ENCODE data around the gene LARP7. TPM values are rescaled to one million over a fixed set of nuclear protein-coding genes. Genes with fewer than 3 reads are reported as not detected.

LARP7 gene
- 10 to 100 TPM; 54.2 to 57.6 TPM for total RNA-seq

DNA sequence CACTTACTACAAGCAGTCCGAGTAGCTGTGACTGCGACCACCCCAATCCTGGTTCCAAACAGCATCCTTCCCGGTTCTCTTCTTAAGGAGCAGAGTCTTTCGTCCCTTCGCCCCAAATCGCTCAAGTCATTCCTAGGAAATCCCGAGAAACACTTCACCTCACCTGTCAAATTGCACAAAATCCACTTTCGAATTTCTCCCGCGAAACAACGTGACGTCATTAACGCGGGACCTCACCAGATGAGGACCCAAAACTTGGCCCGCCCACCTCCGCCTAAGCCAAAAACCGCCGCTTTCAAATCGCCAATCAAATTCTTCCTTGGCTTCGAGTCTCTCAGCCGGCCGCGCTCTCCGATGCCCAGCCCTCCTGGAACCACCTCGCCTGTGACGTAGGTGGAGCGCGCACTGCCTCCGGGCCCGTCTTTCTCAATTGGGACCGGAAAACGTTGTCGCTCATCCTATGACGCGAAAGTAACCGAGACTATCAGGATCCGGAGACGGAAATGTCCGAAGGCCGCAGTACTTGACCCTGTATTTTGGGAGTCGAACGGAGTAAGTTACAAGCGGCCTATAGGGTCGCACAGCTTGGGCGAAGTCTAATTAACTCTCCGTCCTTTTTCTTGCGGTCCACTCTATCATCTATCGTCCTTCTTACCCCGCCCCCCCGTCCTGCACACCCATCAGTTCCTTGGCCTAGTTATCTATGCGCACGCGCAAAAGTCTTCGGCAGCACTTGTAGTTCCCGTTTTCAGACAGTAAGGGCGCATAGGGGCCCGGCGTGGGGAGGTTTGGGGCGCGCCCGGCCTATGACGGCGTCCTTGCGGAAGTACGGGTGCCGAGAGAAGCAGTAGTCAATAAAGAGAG lies at the start of gene LARP7, which contains the start of gene ZGRF1:
TSS of gene LARP7 (plus strand) at position 456 of the 864 bp plus-strand sequence. CDS start 7,527 bp downstream, outside the sequence.
TSS of gene ZGRF1 (minus strand) at position 222 of the 864 bp plus-strand sequence. CDS start 3,733 bp downstream, outside the sequence.
- H3K36me3 ChIP-seq = no peaks in the 10 kb centered on the region
- peak within 1 kb of the TSS; percentile 90 to 92 for H3K27ac ChIP-seq
- TF ChIP-seq, protein P1, sequence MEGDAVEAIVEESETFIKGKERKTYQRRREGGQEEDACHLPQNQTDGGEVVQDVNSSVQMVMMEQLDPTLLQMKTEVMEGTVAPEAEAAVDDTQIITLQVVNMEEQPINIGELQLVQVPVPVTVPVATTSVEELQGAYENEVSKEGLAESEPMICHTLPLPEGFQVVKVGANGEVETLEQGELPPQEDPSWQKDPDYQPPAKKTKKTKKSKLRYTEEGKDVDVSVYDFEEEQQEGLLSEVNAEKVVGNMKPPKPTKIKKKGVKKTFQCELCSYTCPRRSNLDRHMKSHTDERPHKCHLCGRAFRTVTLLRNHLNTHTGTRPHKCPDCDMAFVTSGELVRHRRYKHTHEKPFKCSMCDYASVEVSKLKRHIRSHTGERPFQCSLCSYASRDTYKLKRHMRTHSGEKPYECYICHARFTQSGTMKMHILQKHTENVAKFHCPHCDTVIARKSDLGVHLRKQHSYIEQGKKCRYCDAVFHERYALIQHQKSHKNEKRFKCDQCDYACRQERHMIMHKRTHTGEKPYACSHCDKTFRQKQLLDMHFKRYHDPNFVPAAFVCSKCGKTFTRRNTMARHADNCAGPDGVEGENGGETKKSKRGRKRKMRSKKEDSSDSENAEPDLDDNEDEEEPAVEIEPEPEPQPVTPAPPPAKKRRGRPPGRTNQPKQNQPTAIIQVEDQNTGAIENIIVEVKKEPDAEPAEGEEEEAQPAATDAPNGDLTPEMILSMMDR (IDR thresholded peaks at IDR 0.05) = peak; percentile 100
- no peaks in the 10 kb centered on the region for H3K27me3 ChIP-seq (replicated peaks; ENCODE audit: insufficient read depth)
- DNase-seq (ENCODE audit: low spot score) (peak; percentile 97), ATAC-seq (ENCODE audit: insufficient number of reproducible peaks, low FRiP score, low read depth) (peak; percentile 97)
- peak within 1 kb of the TSS; percentile 89 for H3K4me3 ChIP-seq
- no peaks in the 10 kb centered on the region for H3K9me3 ChIP-seq
- H3K4me1 ChIP-seq (ENCODE audit: control insufficient read depth in 1 of 2, low read depth in 2 of 2) = peaks cover 7 to 20% of the 10 kb centered on the region in 2 donors

DNA sequence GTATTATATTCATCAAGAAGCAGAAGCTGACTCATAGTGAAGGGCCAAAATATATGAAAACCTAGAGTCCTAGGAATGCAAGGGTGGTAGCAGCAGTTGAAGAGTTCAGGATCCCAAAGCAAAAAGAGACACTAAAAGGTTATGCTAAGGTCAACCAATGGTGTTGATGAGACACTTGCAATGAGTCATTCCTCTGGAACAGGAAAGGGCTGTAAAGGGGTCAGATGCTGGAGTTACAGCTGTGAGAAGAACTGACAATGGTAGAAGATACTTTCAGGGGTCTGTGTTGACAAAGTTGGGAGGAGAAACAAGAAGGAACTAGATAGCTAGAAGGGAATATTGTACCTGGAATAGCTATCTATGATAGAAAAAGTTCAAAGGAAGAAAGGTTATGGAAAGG lies 47.7 kb upstream of the LARP7 start:
- Histone ChIP-seq H3K4me1 (ENCODE audit: control insufficient read depth in 1 of 2, low read depth in 2 of 2) (no peaks in the 10 kb centered on the region), H3K27ac (no peak overlapping the region), H3K9me3 (no peaks in the 10 kb centered on the region), H3K4me3 (no peak overlapping the region), H3K27me3 (replicated peaks; ENCODE audit: insufficient read depth) (no peaks in the 10 kb centered on the region), H3K36me3 (no peaks in the 10 kb centered on the region)
- ATAC-seq (ENCODE audit: insufficient number of reproducible peaks, low FRiP score, low read depth) (no peak), DNase-seq (ENCODE audit: low spot score) (no peak)
- TF ChIP-seq, protein P1 (IDR thresholded peaks at IDR 0.05) = no peak

DNA sequence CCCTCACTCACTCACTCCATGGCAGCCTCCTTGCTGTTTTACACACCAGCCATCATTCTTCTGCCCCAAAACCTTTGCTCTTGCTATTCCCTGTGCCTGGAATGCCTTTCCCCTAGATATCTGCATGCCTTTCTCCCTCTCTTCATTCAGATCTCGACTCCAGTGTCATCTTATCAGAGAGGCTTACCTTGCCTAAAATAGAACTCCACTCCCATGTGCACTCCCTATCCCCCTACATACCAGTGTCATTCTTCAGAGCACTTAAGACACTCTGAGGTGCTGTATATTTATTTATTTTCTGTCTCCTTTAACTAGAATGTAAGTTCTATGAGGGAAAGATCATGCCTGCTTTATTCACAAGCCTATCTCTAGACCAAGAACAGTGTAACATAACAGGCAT lies 45.4 kb upstream of the LARP7 start:
- DNase-seq (ENCODE audit: low spot score) (no peak), ATAC-seq (ENCODE audit: insufficient number of reproducible peaks, low FRiP score, low read depth) (no peak)
- TF ChIP-seq, protein P1 (IDR thresholded peaks at IDR 0.05) = no peak
- no peaks in the 10 kb centered on the region for H3K9me3 ChIP-seq
- H3K4me1 ChIP-seq (ENCODE audit: control insufficient read depth in 1 of 2, low read depth in 2 of 2) = no peaks in the 10 kb centered on the region
- no peaks in the 10 kb centered on the region for H3K27me3 ChIP-seq (replicated peaks; ENCODE audit: insufficient read depth)
- H3K4me3 ChIP-seq = no peak overlapping the region
- no peak overlapping the region for H3K27ac ChIP-seq
- no peaks in the 10 kb centered on the region for H3K36me3 ChIP-seq

DNA sequence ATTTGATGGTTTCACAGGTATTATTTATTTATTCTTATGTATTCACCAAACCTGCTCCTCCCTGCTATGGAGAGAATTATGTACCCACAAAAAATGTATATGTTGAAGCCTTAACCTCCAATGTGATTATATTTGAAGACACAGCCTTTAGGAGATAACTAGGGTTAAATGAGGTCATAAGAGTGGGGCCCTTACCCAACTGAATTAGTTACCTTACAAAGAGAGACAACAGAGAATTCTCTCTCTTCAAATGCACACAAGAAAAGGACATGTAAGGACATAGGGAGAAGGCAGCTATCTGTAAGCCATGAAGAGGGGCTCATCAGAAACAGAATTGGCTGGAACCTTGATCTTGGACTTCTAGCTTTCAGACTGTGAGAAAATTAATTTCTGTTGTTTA lies 44.2 kb upstream of the LARP7 start:
- Histone ChIP-seq H3K4me3 (no peak overlapping the region), H3K9me3 (no peaks in the 10 kb centered on the region), H3K27me3 (replicated peaks; ENCODE audit: insufficient read depth) (no peaks in the 10 kb centered on the region), H3K4me1 (ENCODE audit: control insufficient read depth in 1 of 2, low read depth in 2 of 2) (no peaks in the 10 kb centered on the region), H3K27ac (no peak overlapping the region), H3K36me3 (no peaks in the 10 kb centered on the region)
- TF ChIP-seq, protein P1 (IDR thresholded peaks at IDR 0.05) = no peak
- ATAC-seq (ENCODE audit: insufficient number of reproducible peaks, low FRiP score, low read depth) (no peak), DNase-seq (ENCODE audit: low spot score) (no peak)

DNA sequence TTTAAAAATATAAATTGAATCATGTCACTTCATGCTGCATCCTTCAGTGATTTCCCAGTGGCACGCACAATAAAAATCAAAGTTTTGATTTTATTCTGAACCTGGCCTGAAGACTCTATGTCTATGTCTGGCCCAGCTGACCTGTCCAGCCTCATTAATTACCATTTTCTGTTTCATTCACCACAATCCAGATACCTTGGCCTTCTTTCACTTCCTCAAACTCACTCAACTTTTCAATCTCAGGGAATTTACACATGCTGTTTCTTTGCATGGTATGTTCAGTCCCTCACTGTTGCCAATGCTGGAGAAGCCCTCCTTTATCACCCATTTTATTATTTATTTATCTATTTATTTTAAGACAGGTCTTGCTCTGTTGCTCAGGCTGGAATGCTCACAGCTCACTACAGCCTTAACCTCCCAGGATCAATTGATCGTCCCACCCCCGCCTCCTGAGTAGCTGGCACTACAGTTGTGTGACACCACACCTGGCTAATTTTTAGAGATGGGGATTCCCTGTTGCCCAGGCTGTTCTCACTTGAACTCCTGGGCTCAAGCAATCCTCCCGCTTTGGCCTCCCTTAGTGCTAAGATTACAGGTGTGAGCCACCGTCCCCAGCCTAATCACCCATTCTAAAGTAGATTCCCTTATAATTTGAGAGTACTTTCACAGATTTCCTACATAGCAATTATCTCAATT lies 43.4 kb upstream of the LARP7 start:
- no peak overlapping the region for H3K4me3 ChIP-seq
- DNase-seq (ENCODE audit: low spot score) = no peak
- TF ChIP-seq, protein P1 (IDR thresholded peaks at IDR 0.05) = no peak
- H3K9me3 ChIP-seq = no peaks in the 10 kb centered on the region
- H3K4me1 ChIP-seq (ENCODE audit: control insufficient read depth in 1 of 2, low read depth in 2 of 2) = no peaks in the 10 kb centered on the region
- no peaks in the 10 kb centered on the region for H3K36me3 ChIP-seq
- no peak overlapping the region for H3K27ac ChIP-seq
- H3K27me3 ChIP-seq (replicated peaks; ENCODE audit: insufficient read depth) = no peaks in the 10 kb centered on the region
- no peak for ATAC-seq (ENCODE audit: insufficient number of reproducible peaks, low FRiP score, low read depth)

All from thoracic aorta (tissue), 2 donors.